A673 (cell line): ENCODE data around the gene PPP1R1C. TPM values are rescaled to one million over a fixed set of nuclear protein-coding genes. Genes with fewer than 3 reads are reported as not detected.

Experiments used
- BruUV-seq: library from RNA; stranded (reverse); fragments of 400-500 nt; replicated peaks from 2 replicates; lab custom pipeline; 2021; lab: Mats Ljungman, UMichigan
- CTCF ChIA-PET: fragments of 300-600 bp; sonication (Branson Sonifier 250); formaldehyde crosslinking; loops from one replicate; lab custom pipeline; 2022; ENCODE audit warnings: antibody characterized with exemption; lab: Charles Lee
- POLR2A ChIA-PET: fragments of 300-600 bp; sonication (Branson Sonifier 250); formaldehyde crosslinking; loops from one replicate; lab custom pipeline; 2022; ENCODE audit warnings: antibody characterized with exemption; ENCODE audit not compliant: low non-redundant PET; lab: Charles Lee
- DNase-seq: peaks from one replicate; pipeline ENCODE4 v3.0.0-alpha.2; 2015; ENCODE audit warnings: low spot score
- H3K27ac ChIP-seq: fragments of 200-600 bp; sonication (generic); 2 replicates; pipeline ENCODE4 v1.5.1; 2016; ENCODE audit warnings: mixed run types, low read depth, mild to moderate bottlenecking, mixed read lengths, antibody characterized with exemption, low read length; ENCODE audit not compliant: poor library complexity, severe bottlenecking
- H3K27me3 ChIP-seq: fragments of 200-600 bp; sonication (generic); replicated peaks from 2 replicates; pipeline ENCODE4 v1.6.1; 2017; ENCODE audit warnings: mixed run types, low read depth, mild to moderate bottlenecking, mixed read lengths, antibody characterized with exemption, low read length; ENCODE audit not compliant: insufficient read depth, poor library complexity
- H3K36me3 ChIP-seq: fragments of 200-600 bp; sonication (generic); 2 replicates; pipeline ENCODE4 v1.6.1; 2016; ENCODE audit warnings: mixed run types, mild to moderate bottlenecking, mixed read lengths, antibody characterized with exemption, low read length; ENCODE audit not compliant: insufficient read depth, poor library complexity, severe bottlenecking
- H3K4me1 ChIP-seq: fragments of 200-600 bp; sonication (generic); 2 replicates; pipeline ENCODE4 v1.6.1; 2017; ENCODE audit warnings: mixed run types, mild to moderate bottlenecking, mixed read lengths, antibody characterized with exemption, low read length; ENCODE audit not compliant: insufficient read depth, poor library complexity, severe bottlenecking
- H3K4me3 ChIP-seq: fragments of 200-600 bp; sonication (generic); 2 replicates; pipeline ENCODE4 v1.5.1; 2016; ENCODE audit warnings: low read depth, mixed run types, mild to moderate bottlenecking, mixed read lengths, low read length; ENCODE audit not compliant: poor library complexity, severe bottlenecking
- H3K9me3 ChIP-seq: fragments of 200-600 bp; sonication (generic); 2 replicates; pipeline ENCODE4 v1.6.1; 2016; ENCODE audit warnings: mixed run types, low read depth, mild to moderate bottlenecking, mixed read lengths, antibody characterized with exemption, low read length; ENCODE audit not compliant: poor library complexity, severe bottlenecking
- CTCF ChIP-seq: fragments of 300-800, 200-600 bp; sonication (generic); conservative IDR thresholded peaks from 2 replicates; pipeline ENCODE4 v1.5.1; 2017; ENCODE audit warnings: low read depth, mild to moderate bottlenecking, antibody characterized with exemption, low read length, moderate library complexity, mixed read lengths
- EZH2 ChIP-seq: fragments of 200-600 bp; sonication (generic); IDR thresholded peaks from 2 replicates; pipeline ENCODE4 v1.6.1; 2017; ENCODE audit warnings: borderline replicate concordance, low read depth, mild to moderate bottlenecking, mixed read lengths, antibody characterized with exemption, low read length; ENCODE audit not compliant: poor library complexity, severe bottlenecking
- intact Hi-C: fragments of 100-400 bp; cut with micrococcal nuclease; formaldehyde crosslinking; loops from one replicate; pipeline ENCODE4 v1.10.0; 2022; ENCODE audit not compliant: unreplicated experiment
- total RNA-seq: library from RNA; stranded (reverse); gene quantifications from 2 replicates; pipeline ENCODE4 v1.2.3, GENCODE V29; 2021

PPP1R1C gene
- total RNA-seq, 1 experiment from 2014 or later: 5.3 TPM

- H3K36me3 ChIP-seq: no peaks in the 10 kb centered on the region
- no peaks in the 10 kb centered on the region for H3K4me1 ChIP-seq
- H3K9me3 ChIP-seq: no peaks in the 10 kb centered on the region
- POLR2A ChIA-PET: no interaction called here
- DNase-seq: no peak
- TF ChIP-seq EZH2: no peak
- CTCF ChIA-PET: no interaction called here
- intact Hi-C loops: no loop called here
- H3K27me3 ChIP-seq: no peaks in the 10 kb centered on the region
- no TSS peak for BruUV-seq
- H3K27ac ChIP-seq: no peak overlapping the region
- H3K4me3 ChIP-seq: no peak overlapping the region
Measured at GRCh38 chr2:181944164-181944913, 41.3 kb upstream of the PPP1R1C start.

GRCh38 chr2:181944914-181945291 lies 40.8 kb upstream of the PPP1R1C start:
- Histone ChIP-seq H3K4me1 (no peaks in the 10 kb centered on the region), H3K36me3 (no peaks in the 10 kb centered on the region), H3K4me3 (no peak overlapping the region), H3K27ac (no peak overlapping the region), H3K9me3 (no peaks in the 10 kb centered on the region), H3K27me3 (no peaks in the 10 kb centered on the region)
- no peak for TF ChIP-seq EZH2
- no peak for TF ChIP-seq CTCF
- DNase-seq: no peak
- CTCF ChIA-PET: no interaction called here
- POLR2A ChIA-PET: no interaction called here
- intact Hi-C loops: no loop called here
- BruUV-seq: no TSS peak

- H3K4me1 ChIP-seq: no peaks in the 10 kb centered on the region
- no peaks in the 10 kb centered on the region for H3K9me3 ChIP-seq
- BruUV-seq: no TSS peak
- H3K4me3 ChIP-seq: no peak overlapping the region
- H3K27me3 ChIP-seq: no peaks in the 10 kb centered on the region
- H3K36me3 ChIP-seq: no peaks in the 10 kb centered on the region
- TF ChIP-seq CTCF: no peak
- TF ChIP-seq EZH2: no peak
- intact Hi-C loops: no loop called here
- DNase-seq: no peak
- CTCF ChIA-PET: no interaction called here
- POLR2A ChIA-PET: no interaction called here
- H3K27ac ChIP-seq: no peak overlapping the region
Measured at GRCh38 chr2:181946444-181947127, 39.1 kb upstream of the PPP1R1C start.
